RPMI8226 (cell line): ENCODE results near the gene CACNB3.

Source experiments
- DNase-seq: peaks from one replicate; pipeline ENCODE4 v3.0.0-alpha.2; 2015

The CACNB3 gene

DNA sequence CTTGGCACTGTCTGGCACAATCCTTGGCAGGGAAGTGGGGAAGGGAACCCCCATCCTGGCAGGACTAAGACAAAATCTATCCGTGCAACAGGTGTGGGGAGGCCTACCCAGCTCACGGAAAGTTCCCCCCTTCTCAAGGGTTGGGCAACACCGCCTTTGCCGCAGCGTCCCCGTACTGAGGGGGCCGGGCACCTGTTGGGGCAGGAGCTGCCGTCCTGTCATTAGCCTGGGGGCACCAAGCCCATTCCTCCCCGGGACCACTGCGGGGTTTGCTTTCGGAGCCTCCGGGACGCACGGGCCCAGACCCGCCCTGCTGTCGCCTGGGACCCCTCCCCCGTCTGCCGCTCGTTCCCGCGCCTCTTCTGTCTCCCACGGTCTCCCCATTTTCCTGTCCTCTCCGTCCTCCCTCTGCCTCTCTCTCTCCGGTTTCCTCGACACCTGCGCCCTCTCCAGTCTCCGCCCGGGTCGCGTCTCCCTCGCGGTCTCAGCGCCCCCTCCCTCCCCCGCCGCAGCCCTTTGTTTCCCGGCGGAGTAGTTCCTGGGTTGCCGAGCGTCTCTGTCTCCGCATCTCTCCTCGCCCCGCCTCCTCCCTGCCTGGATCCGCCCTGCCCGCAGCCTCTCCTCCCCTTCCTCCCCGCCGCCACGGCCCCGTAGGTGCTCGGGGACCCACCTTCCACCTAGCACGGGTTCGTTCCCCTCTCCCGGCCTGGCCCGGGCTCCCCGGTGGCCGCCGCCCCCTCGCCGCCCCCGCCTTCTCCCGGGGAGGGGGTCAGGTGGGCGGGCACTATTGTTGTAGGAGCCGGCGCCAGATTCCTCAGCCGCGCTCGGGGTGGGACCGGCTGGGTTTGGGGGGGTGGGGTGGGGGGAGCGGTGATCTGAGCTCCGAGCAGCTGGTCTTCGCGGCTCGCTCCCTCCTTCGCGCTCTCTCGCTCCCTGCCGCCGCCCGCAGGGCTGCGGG lies at the start of gene CACNB3:
Gene CACNB3, plus strand, starts transcription at position 624 of the 958 bp plus-strand sequence. CDS start 434 bp downstream, outside the sequence.
- DNase-seq = peak; percentile 76

DNA sequence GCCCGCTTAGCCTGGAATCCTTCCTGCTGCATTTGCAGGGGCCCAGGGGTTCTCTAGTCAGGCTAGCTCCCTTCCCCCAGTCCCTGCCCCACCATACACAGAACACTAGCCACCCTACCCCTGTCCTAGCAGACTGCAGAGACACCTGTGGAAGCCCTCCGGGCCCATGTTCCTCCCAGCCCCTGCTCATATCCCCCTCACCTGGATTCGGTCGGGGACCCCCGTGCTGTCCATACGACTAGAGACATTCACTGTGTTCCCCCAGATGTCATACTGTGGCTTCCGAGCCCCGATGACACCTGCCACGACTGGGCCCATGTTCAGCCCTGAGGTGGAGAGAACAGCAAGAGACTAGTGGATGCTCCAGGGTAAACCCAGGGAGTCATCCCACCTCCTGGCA lies 49.6 kb upstream of the CACNB3 start:
- no peak for DNase-seq

DNA sequence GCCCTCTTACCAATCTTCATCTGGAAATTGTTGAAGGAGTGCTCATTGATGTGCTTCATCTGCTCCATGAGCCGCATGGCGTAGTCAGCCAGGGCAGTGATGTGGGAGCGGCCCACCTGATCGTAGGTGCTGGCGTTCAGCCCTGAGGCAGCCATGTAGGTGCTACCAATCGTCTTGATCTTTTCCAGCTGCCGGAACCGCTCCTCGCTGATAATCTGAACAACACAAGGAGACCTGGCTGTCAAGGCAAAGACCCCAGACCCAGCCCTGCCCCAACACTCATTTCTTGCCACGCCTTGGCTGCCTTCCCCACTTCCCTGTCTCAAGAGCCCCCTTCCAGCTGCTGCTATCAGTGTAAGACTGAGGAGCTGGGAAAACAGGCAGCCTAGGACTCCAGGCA lies 47.5 kb upstream of the CACNB3 start:
- DNase-seq = no peak

DNA sequence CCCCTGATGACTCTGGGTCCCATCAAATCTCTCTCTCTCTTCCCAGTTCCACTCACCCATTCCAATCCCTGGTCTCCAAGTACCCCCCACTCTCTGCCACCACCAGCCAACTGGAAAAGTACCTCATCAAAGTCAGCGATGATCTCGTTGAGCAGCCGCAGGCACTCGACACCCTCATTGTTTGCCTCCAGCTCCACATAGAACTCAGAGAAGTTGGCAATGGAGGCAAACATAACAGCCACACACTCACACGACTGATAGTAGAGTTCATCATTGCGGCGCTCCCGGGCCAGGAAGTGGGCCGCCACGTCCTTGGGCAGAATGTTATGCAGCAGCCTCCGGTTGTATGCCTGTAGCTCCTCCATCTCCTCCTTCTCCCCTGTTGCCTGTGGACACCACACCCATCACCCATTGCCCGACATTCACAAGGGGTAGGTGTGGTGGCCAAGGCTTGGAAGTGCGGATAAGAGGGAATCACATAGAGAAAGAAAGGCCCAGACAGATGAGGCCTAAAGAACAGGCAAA lies 46.6 kb upstream of the CACNB3 start:
- DNase-seq = no peak

DNA sequence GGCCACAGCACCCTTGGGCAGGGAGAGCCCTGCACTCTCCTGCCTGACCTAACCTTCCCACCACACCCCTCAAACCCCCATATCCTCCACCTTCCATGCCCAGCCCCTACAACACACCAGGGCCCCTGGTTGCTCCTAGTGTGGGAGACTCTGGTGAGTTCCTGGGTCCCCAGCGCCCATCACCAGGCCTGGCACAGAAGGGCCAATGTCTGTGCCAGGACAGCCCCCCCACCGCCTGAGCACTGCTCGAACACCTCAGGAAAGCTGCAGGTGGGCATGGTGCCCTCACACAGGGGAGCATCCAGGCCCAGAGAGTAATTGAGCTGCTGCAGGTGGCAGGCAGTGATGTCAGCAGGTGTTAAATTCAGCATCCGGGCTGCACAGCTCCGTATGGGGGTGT lies 44.6 kb upstream of the CACNB3 start:
- DNase-seq = no peak

DNA sequence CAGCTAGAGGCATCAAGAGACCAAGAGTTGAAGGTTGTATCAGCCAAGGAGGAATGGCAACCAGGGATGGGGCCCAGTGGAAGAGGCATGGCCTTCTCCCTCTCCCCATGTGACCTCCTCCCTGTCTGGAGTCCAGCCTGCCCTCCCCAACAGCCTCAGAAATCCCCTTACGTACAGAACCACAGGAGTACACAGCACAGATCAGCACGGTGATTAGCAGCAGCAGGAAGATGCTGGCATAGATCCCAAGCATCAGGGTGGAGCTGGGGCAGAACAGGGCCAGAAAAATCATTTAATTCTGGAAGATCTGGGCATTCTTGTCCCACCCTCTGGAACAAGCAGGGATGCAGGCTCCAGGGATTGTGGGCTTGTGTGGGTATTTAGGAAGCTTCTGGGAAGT lies 43.8 kb upstream of the CACNB3 start:
- DNase-seq = no peak

DNA sequence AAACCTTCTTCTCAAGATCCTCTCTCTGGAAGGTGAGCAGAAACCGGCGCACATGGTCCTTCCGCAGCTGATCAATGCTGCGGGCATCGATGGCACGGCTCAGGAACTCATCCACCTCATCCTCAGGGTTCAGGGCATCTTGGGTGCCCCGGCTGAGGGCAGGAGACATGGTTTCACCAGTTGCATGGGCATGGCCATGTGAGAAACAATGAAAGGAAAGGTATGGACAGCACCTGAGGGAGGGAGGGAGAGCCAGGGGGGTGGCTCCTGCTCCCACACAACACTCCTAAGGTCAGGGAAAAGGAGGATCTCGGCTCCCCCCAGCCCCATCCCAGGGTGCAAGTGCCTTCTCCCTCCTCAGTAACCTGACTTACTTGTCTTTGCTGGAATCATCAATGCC lies 43.0 kb upstream of the CACNB3 start:
- DNase-seq = no peak

DNA sequence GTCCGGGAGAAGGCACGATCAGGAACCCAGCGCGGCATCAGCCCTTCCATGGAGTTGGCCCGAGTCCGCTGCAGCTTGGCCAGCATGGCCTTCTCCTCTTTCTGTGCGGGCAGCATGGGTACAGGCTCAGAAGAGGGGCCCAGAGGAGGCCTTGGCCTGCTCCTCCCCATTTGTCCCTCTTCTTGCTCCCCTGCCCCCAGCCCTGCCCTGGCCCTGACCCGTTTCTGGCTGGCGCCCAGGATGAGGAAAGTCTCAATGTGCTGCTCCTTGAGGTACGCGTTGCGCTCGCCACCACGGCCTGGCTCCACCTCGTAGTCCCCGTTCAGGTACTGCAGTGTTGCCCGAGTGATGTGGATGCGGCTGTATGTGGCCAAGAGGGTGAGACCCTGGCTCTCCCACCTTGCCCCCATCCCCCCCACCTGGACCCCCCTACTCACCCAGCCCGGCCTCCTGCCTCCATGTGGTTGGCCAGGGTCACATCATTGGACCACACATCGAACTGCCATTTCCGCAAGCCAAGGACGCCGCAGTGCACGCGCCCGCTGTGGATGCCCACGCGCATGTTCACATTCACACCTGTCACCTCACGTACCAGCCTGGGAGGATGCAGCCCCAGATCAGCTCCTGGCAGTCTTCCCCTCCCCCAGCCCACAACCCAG lies 42.2 kb upstream of the CACNB3 start:
- DNase-seq = no peak

DNA sequence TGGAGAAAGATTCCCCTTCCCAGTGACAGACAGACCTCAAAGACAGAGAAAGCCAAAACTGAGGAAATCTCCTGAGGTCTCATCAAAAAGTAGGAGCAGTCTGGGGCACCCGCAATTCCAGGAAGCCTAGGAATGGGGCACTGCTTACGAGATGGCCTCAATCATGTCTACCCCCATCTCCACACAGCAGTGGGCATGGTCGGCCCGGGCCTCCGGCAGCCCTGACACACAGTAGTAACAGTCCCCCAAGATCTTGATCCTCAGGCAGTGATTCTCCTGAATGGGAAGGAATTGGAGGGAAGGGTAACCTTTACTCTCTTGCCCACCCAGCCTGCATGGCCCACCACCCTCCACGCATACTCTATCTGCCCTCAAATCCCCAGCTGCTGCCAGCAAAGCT lies 41.3 kb upstream of the CACNB3 start:
- DNase-seq = no peak

DNA sequence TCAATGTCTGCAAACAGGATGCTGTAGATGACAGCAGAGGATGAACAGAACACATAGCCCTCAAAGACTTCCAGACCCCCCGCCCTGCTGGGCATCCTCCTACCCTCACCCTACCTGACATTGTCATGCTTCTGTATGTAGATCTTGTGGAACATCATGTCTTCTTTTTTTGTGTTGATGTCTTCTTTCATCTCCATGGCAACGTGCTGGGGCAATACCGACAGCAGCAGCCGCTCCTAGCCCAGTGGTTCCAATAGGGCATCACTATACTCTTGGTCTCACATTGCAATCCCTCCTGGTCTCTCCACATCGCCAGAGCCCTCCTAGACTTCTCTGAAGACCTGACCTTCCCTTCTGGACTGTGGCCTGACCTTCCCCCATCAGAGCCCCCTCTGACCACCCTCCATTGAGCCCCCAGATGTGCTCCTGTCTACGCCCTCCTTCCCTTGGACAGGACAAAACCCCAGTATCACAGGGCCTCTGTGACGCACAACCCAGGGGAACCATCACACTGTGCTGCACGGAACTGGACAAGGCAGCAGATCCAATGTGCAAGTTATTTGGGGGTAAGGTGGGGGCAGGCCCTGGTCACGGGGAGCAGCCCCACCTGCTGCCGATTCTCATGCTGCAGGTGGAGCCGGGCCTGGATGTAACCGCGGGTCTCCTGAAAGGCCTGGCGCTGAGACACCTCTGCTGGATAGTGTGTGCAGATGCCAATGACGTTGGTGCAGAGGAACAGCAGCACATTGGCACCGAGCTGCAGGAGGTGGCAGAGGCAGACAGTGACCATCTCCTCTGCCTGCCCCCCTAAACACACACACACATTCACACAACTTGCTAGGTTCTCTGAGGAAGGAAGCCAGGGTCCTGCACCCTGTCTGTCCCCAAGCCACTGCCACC lies 40.5 kb upstream of the CACNB3 start:
- DNase-seq = no peak

DNA sequence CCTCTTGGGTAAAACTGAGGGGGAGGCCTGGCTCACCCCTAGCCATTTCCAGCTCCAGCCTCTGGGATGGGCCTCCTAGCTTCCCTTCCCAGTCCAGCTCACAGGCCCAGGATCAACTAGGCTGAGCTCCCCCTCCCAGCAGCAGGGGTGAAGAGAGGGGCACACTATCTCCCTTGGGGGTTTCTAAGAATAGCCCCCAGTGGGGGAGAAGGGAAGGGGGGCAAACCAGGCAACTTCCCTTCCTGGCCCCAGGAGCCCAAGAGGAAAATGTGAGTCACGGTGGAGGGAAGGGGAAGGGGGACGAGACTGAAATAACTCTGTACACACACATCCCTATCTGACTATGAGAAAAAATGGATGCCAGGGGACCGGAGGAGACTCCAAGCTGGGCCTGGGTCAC lies 38.4 kb upstream of the CACNB3 start:
- DNase-seq = no peak

DNA sequence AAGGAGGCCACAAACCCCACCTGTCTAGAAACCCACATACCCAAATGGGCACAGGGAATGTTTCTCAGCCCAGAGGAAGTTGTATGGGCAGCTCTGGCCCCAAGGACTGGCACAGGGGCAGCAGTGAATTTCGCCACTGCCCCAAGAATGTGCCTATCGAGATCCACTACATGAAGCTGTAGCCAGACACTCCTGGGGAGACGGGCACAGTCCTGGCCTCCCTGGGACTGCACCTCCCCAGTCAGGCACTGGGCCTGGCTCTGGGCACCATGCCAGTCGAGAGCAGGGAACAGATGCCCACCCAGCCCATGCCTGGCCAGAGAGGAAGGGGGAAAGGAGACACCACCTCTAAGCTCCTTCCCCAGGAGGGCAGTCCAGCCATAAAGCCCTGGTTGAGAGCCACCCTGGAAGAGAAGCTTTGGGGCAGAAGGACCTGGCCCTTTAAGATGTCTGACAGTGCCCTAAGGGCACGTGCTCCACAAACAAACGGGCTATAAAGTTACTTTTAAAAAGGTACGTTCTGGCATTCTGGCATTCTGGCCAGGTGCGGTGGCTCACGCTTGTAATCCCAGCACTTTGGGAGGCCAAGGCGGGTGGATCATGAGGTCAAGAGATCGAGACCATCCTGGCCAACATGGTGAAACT lies 37.8 kb upstream of the CACNB3 start:
- DNase-seq = no peak

DNA sequence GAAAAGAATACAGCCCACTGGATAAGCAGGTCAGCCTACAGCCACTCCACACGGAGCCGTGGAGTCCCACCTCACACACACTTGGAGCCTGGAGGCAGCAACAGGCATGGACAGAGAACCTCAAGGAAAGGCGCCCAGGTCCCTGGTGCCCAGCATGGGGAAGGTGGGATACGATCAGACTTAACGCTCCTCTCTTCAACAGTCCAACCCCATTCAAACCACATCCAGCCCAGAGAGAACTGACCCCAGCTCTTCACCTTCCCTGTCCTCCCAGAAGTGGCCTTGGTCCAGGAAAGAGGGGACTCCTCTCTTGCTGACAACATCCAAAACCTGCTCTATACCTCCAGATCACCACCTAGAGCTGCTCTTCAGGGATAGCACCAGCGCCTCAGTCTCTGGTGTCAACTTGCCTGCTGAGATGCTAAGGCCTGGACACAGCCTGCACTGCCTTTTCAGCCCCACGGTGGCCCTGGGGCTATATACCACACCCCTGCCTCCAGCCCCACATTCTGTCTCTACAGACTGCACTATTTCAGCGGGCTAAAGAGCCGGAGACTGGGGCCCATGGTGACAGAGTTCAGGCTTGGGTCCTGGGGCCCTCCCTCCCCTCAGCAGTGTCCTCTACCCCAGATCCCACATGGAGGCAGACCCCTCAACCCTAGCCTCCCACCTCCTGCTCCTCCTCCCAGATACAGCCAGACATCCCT lies 36.4 kb upstream of the CACNB3 start:
- no peak for DNase-seq

DNA sequence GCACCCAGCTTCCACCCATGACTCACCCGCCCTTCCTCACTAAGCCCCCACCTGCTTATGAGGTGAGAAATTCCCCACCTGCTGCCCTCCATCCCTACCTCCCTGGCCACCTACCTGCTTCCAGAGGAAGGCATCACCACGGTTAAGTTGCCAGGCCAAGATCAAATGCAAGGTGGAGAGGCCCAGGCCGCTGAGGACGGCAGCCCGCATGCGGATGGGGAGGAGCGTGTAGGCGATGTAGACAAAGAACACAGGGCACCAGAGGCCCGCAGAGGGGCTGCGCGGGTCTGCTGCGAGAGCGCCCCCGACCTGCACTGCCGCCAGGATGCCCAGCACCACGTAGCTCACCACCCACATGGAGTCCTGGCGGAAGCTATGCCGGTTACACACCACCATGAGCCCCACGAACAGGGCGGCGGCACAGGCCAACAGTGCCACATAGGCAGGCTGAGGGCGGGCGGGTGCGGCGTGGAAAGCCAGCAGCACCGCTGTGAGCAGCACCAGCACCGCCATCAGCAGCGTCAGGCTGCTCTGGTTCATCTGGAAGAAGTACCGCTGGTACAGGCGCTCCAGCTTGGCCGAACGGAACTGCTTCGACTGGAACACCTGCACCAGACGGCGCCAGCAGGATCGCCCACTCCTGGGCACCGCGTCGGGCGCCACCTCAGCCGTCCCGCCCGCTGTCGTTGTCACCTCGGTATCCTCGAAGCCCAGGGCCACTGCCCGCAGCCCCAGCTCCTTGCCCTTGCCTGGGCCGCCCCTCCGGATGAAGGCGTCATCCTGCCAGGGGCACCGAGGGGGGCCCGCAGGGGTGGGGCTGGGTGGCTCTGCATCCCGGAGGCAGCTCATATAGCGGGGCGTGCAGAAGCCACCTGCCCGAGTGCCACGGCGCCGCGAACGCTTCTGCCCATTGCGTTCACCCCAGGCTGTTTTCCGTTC lies 35.6 kb upstream of the CACNB3 start:
- DNase-seq = no peak

DNA sequence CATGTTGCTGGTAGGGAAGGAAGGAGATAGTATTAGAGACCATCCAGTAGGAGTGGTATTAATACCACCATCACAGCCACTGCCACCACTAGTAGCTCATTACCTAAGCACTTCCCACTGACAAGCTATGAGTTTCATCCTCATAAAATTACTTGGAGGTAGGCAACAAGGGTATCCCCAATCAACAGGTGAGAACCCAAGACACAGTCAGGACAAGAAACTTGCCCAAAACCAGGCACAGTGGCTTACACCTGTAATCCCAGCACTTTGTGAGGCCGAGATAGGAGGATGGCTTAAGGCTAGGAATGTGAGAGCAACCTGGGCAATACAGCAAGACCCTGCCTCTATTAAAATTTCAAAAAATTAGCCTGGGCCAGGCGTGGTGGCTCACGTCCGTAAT lies 34.9 kb upstream of the CACNB3 start:
- DNase-seq = no peak

DNA sequence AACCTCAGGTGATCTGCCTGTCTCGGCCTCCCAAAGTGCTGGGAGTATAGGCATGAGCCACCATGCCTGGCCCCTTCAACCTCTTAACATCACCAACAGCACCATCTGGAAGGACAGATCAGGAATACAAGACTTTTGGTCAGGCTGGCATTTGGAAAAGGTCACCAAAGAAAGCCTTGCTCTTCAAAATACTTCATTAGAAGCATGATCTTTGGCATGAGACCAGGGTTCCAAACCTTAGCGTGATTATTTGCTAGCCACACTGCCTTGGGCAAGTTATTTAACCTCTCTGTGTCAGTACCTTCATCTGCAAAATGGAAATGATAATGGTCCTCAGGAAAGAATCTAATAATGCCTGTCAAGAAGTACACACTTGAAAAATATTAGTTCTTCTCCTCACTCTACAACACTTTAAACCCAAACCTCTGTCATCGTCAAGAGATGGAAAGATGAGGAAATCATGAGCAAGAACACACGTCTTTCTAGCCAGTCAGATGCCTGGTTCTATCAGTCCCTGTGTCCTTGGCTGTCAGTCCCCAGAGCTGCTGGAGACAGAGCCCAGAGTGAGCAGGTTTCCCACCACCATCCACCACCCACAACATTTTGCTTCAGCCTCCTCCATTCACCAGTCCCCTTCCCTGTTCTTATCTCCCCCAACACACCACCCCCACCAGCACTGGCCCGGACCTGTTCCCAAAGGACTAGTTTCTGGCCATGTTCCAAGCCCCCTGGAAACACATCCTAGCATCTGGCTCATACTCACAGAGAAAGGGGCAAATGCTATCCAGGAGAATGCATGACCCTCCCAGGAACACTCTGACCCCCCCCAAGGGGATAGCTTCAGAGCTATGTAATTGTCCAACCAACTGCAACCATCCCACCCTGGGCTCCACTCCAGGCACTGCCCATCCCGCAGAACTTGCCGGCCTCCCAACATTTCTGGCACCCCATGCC lies 31.4 kb upstream of the CACNB3 start:
- DNase-seq = no peak

DNA sequence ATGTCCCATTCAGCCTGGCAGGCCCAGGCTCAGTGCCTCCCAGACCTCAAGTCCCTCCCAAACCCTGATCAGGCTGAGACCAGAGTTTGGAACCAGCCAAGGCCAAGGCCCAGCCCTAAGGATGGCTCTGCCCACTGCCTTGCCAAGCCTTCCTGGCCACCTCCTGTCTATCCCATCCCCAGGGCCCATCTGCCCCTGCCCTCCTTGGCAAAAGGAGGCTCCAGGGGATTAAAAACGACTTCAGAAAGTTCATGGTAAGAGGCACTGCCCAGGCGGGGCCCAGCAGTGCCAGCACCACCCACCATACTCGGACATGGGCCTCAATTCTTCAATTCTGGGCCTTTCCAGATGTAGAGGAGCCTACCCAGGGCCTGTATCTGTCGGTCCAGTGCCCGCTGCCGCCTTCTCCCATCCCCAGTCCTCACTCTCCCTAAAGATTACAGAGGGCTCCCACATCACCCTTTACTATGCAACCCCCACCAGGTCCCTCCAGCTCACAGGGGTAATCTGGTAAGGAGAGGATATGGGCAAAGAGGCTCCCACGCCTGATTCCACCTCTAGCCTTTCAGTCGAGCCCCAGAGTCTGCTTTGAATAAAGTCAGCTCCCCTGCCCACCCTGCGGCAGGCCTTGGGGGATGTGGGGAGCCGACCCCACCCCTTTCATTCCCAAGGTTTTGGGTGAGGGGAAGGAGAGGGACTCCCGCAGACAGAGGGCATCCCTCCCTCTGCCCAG lies 30.3 kb upstream of the CACNB3 start:
- DNase-seq = no peak

DNA sequence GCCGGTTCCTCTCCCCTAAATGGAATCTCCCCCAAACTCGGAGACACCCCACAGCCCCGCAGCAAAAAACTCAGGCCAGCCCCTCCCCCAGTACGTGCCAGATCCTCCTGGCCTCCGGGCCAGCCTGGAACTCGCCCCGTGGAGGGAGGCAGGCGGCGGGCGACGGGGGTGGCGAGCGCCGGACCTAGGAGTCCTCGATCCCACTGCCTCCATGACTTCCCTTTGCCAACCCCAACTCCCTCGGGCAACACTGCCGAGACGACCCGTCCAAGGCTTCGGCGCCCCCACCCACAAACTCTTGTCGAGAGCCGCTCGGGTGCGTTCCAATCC lies 29.8 kb upstream of the CACNB3 start:
- no peak for DNase-seq
